T47D (cell line): Measurements from ENCODE around the gene CORO1A.
A peak's percentile ranks its signal among the peaks of the same experiment; 100 is the strongest.
"Not testable (repeated sequence)": the region's sequence is repeated elsewhere in the genome, so short reads cannot be mapped to it uniquely, and the experiment has no call there.

Source experiments
- DNase-seq, 2 experiments: peaks; one replicate each; pipeline versions ENCODE4 v3.0.0 to v3.0.0-alpha.2; 2011 to 2012; ENCODE audit warnings: low read depth in 1 of 2, low spot score in 1 of 2
- JUND ChIP-seq: IDR thresholded peaks from 2 replicates; pipeline ENCODE4 v1.6.1; 2012; ENCODE audit warnings: low read depth
- in situ Hi-C: cut with HindIII; loops from 2 replicates; pipeline ENCODE4 v1.10.0; 2016; ENCODE audit warnings: low sequenced_read_pairs, low pct_unique_long_range_greater_than_20kb

Gene CORO1A

DNA sequence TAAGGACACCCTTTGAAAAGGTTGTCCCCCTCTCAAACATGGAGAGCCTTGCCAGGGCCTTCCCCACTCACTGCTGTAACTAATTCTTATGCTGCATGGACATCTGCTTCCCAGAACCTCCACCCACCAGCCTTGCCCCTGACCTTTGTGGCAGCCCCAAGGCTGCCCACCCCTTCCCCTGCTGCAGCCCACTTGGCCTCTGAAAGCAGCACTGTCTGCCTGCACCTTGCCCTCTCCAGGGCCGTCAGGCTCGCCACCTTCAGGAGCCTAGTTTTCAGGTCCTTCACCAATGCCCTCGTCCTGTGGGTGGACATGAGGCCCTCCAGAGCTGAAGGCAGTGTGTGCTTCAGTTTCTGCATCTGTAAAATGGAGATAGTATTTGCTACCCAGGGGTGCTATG is 2.7 kb upstream of the CORO1A start:
- no peak for TF ChIP-seq JUND
- no peak for DNase-seq
- in situ Hi-C loops, result no loop called here

DNA sequence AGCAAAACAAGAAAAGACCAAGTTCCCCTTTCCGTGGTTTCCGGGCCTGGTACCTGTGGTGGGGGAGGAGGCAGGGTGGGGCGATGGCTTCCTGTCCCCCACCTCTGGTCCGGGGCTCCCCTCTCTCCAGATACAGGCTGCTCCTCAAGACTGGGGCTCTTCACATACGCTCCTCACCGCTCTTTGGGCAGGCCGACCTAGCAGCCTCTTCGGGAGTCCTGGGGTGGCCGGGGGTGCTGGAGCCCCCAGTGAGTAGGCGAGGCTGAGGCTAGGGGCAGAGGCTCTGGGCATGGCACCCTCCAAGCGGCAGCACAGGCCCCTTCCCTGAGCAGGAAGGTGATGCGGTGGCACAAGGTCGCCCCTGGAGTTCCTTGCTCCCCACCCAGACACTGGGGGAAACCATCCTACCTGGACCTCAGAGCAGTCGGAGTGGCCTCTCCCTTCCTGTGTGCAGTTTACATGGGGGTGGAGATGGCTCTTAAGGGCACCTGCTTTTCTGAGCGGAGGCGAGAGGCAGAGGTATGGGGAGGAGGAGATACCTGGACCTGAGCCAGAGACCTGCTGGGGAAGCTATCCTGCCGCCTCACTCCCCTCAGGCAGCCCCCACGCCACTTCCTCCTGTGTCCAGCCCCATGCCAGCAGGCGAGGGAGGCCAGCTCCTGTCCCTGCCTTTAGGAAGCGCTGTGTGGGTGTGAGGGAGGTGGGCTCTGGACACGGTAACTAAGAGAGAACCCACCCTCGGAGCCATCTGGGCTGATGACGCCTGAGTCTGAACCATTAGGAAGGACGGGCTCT is 891 bp downstream of the CORO1A start:
- DNase-seq, result no peak
- no peak for TF ChIP-seq JUND
- in situ Hi-C loops, result no loop called here

GRCh38 chr16:30184891-30185682 is 1.7 kb downstream of the CORO1A start:
- in situ Hi-C loops, result no loop called here
- no peak for DNase-seq
- TF ChIP-seq JUND, result no peak

DNA sequence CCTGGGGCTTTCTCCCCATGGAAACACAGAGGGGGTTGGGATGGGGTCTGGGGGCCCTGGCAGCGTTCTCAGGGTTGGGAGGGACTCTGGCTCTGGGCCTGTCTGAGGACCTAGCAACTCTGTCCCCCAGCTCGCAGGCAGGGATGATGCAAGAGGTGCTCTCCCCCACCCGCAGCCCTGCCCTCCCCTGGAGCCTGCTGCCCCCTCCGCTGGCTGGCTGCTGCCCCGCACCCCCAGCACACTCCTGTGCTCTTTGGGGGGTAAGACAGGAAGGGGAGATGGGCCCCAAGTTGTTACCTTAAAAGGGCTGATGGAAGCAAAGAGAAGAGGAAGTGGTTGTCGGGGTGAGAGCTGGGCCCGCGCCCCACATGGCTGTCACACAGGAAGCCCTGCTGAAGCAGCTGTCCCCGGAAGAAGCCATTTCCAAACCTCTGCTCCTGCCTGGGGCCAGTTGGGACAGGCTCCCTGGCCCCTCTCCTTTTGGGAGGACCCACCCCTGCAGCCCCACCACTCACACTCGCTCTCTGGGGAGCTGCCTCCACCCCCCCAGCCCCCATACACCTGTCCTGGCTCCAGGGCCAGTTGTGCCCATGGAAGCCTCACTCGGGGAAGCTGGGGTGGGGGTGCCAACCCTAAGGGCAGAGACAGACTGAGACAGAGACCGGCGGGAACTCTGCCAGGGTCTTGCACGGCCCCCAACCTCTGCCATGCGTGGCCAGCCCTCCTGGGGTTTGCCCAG is 2.5 kb downstream of the CORO1A start:
- TF ChIP-seq JUND, result no peak
- in situ Hi-C loops, result no loop called here
- DNase-seq, result no peak

GRCh38 chr16:30186444-30186781 is 3.0 kb downstream of the CORO1A start:
- in situ Hi-C loops, result no loop called here
- TF ChIP-seq JUND, result no peak

GRCh38 chr16:30186782-30187555 is 3.6 kb downstream of the CORO1A start:
- in situ Hi-C loops, result no loop called here
- DNase-seq, result peak; percentile 71 to 78
- TF ChIP-seq JUND, result no peak

More at GRCh38 chr16:30186444-30186781, 3.0 kb downstream of the CORO1A start:
- DNase-seq, result no peak

- in situ Hi-C loops, result no loop called here
- TF ChIP-seq JUND, result no peak
Observed at GRCh38 chr16:30187556-30187865, 4.1 kb downstream of the CORO1A start.

DNA sequence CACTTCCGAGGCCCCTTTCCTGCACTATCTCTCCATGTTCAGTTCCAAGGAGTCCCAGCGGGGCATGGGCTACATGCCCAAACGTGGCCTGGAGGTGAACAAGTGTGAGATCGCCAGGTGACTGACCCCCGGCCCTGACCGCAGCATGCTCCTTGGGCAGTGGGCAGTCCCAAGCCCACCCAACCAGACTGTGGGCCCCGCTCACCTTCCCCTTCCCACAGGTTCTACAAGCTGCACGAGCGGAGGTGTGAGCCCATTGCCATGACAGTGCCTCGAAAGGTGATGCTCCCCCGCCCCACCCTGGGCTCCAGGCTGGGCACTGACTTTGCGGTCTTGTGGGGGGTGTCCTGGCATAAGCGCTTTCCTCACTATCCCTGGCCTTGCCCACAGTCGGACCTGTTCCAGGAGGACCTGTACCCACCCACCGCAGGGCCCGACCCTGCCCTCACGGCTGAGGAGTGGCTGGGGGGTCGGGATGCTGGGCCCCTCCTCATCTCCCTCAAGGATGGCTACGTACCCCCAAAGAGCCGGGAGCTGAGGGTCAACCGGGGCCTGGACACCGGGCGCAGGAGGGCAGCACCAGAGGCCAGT is 4.7 kb downstream of the CORO1A start:
- in situ Hi-C loops, result no loop called here
- DNase-seq, result no peak
- TF ChIP-seq JUND, result no peak

More at GRCh38 chr16:30187556-30187865, 4.1 kb downstream of the CORO1A start:
- DNase-seq, result no peak

DNA sequence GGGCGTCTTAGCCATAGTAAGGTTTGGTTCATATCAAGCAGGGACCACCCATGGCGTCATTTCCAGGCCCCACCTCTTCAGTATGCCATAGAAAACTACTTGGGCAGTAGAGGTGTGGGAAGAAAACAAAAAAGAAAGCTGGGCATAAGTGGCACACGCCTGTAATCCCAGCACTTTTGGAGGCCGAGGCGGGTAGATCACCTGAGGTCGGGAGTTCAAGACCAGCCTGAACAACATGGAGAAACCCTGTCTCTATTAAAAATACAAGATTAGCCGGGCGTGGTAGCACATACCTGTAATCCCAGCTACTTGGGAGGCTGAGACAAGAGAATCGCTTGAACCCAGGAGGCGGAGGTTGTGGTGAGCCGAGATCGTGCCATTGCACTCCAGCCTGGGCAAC is 7.8 kb downstream of the CORO1A start:
- DNase-seq, in situ Hi-C loops: not testable (repeated sequence)

DNA sequence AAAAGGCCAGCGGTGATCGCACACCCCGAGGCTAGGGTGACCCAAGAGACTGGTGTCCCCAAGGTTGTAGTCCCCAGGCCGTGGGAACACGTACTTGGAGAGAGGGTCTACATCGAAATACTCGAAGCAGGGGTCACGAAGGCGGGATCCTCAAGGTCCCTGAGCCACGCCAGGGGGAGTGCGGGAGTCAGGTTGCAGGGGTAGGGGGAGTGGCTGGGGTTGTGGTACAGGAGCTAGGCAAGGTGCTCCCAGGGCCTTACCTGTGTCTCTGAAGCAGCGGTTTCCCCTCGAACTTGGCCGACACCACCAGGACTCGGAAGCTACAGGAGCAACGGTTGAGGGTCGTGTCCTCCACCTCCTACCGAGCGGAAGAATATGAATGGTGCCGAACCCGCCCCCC is 9.7 kb downstream of the CORO1A start:
- DNase-seq, in situ Hi-C loops: not testable (repeated sequence)

GRCh38 chr16:30193615-30194014 is 10.2 kb downstream of the CORO1A start, which contains the start of the genes BOLA2B and SLX1A:
TSS of gene BOLA2B (minus strand) at chr16:30193666. CDS start at chr16:30193595, 71 bp downstream.
TSS of gene SLX1A (plus strand) at chr16:30193875. CDS start at chr16:30194085, 210 bp downstream.
- DNase-seq, in situ Hi-C loops: not testable (repeated sequence)

- DNase-seq, in situ Hi-C loops: not testable (repeated sequence)
Observed at GRCh38 chr16:30194172-30194925, 10.9 kb downstream of the CORO1A start.

DNA sequence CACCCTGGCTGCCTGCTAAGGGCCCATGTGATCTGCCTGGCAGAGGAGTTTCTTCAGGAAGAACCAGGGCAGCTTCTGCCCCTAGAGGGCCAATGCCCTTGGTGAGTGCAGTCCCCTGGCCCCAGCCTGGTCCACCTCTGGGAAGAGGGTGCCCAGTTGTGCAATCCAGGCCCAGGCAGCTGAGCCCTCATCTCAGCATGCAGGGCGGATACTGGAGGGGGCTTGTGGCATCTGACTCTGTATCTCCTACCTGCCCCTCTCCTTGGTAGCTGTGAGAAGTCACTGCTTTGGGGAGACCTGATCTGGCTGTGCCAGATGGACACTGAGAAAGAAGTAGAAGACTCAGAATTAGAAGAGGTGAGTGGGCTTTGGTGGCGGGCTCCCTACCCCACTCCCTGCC is 13.6 kb downstream of the CORO1A start:
- in situ Hi-C loops, DNase-seq: not testable (repeated sequence)

DNA sequence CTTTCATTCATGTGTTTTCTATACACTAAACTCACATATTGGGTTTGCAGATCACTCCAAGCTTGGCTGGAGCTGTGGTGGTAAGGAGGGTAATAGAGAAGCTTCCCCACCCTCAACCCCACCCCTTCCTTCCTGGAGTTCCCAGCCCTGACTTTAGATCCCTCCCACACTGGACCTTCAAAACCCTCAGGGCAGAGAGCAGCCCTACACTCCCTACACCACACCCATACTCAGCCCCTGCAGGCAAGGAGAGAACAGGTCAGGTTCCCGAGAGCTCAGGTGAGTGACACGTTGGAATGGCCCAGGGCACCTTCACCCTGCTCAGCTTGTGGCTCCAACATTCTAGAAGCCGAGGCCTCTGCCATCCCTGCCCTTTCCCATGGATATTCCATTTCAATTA is 15.6 kb downstream of the CORO1A start, which contains the start of gene SULT1A3:
SULT1A3 (plus strand) TSS at position 207 of the 400 bp plus-strand sequence. CDS start 1,474 bp downstream, outside the sequence.
- DNase-seq, in situ Hi-C loops: not testable (repeated sequence)

- in situ Hi-C loops, DNase-seq: not testable (repeated sequence)
Observed at GRCh38 chr16:30199608-30200343, 16.4 kb downstream of the CORO1A start.
